HCT116 (cell line): ENCODE measurements around the gene NAPSA. TPM values are rescaled to one million over a fixed set of nuclear protein-coding genes. Genes with fewer than 3 reads are reported as not detected.

ENCODE experiments used
- ATAC-seq: fragments of 200-7000 bp; cut with Tn5 transposase; 2 replicates; pipeline ENCODE4 v1.9.1; 2020; ENCODE audit warnings: mild to moderate bottlenecking, moderate library complexity
- BruUV-seq: library from RNA; stranded (reverse); fragments of 400-500 nt; replicated peaks from 2 replicates; lab custom pipeline; 2021; lab: Mats Ljungman, UMichigan
- CTCF ChIA-PET: fragments of 300-600 bp; sonication (Branson Sonifier 250); formaldehyde crosslinking; loops from one replicate; lab custom pipeline; 2021; ENCODE audit warnings: antibody characterized with exemption; lab: Charles Lee
- POLR2A ChIA-PET: fragments of 300-600, 350-600 bp; sonication (Branson Sonifier 250); formaldehyde crosslinking; loops from one replicate; lab custom pipeline; 2021; ENCODE audit warnings: antibody characterized with exemption; lab: Charles Lee
- RAD21 ChIA-PET, 2 experiments: fragments of 300-600 bp; sonication (Branson Sonifier 250); formaldehyde crosslinking; loops; one replicate each; lab custom pipeline; 2023; ENCODE audit warnings: low total read pairs in 2 of 2; ENCODE audit not compliant: uncharacterized antibody in 2 of 2, unreplicated experiment in 2 of 2, low non-redundant PET in 1 of 2; lab: Charles Lee
- DNase-seq: peaks from one replicate; pipeline ENCODE4 v3.0.0-alpha.2; 2010; ENCODE audit warnings: low read depth, low spot score
- H2AFZ ChIP-seq: fragments of 200-600 bp; shearing (Covaris generic), sonication (generic); 2 replicates; pipeline ENCODE4 v1.6.1; 2017; ENCODE audit warnings: low read depth, mixed run types, mixed read lengths, antibody characterized with exemption, low read length; ENCODE audit not compliant: poor library complexity, severe bottlenecking
- H3K27ac ChIP-seq: 2 replicates; pipeline ENCODE4 v1.5.1; 2012; ENCODE audit warnings: low read depth, low read length
- H3K27me3 ChIP-seq: fragments of 200-600 bp; sonication (generic); 2 replicates; pipeline ENCODE4 v1.6.1; 2016; ENCODE audit warnings: mixed run types, low read length, mixed read lengths; ENCODE audit not compliant: insufficient read depth
- H3K36me3 ChIP-seq, 2 experiments: fragments of 200-500 bp in 1 of 2; fragments of 200-600 bp in 1 of 2; sonication (Bioruptor generic) in 1 of 2; sonication (generic) in 1 of 2; 2 replicates each; pipeline versions ENCODE4 v1.5.1 to v1.6.1; 2014 to 2016; ENCODE audit warnings: low read length in 2 of 2, inconsistent platforms in 1 of 2, mixed read lengths in 1 of 2, mixed run types in 1 of 2; ENCODE audit not compliant: insufficient read depth in 2 of 2, control insufficient read depth in 1 of 2
- H3K4me1 ChIP-seq, 2 experiments: fragments of 200-600 bp in 1 of 2; sonication (generic) in 1 of 2; 2 replicates each; pipeline versions ENCODE4 v1.5.1 to v1.6.1; 2012 to 2017; ENCODE audit warnings: low read length in 2 of 2, inconsistent platforms in 1 of 2, mild to moderate bottlenecking in 1 of 2, mixed read lengths in 1 of 2, mixed run types in 1 of 2, moderate library complexity in 1 of 2; ENCODE audit not compliant: insufficient read depth in 2 of 2, control insufficient read depth in 1 of 2
- H3K4me2 ChIP-seq: fragments of 200-600 bp; sonication (generic); 2 replicates; pipeline ENCODE4 v1.6.1; 2017; ENCODE audit warnings: mixed run types, low read length, mixed read lengths
- H3K4me3 ChIP-seq, 2 experiments: fragments of 200-600 bp in 1 of 2; sonication (generic) in 1 of 2; replicated peaks in 1 of 2; 2 replicates each; pipeline ENCODE4 v1.5.1; 2011 to 2016; ENCODE audit warnings: low read length in 2 of 2, control low read depth in 1 of 2, low read depth in 1 of 2, mild to moderate bottlenecking in 1 of 2, mixed read lengths in 1 of 2, mixed run types in 1 of 2
- H3K79me2 ChIP-seq: fragments of 200-600 bp; sonication (generic); 2 replicates; pipeline ENCODE4 v1.6.1; 2017; ENCODE audit warnings: mild to moderate bottlenecking, mixed run types, low read length, moderate library complexity, mixed read lengths; ENCODE audit not compliant: insufficient read depth
- H3K9ac ChIP-seq: fragments of 200-600 bp; sonication (generic); 2 replicates; pipeline ENCODE4 v1.6.1; 2016; ENCODE audit warnings: low read length, mixed read lengths
- H3K9me2 ChIP-seq: fragments of 200-600 bp; sonication (generic), shearing (Covaris generic); 2 replicates; pipeline ENCODE4 v1.6.1; 2017; ENCODE audit warnings: mixed run types, mild to moderate bottlenecking, moderate library complexity; ENCODE audit not compliant: insufficient read depth
- H3K9me3 ChIP-seq, 2 experiments: fragments of 200-500 bp in 1 of 2; fragments of 200-600 bp in 1 of 2; sonication (Bioruptor generic) in 1 of 2; sonication (generic) in 1 of 2; 2 replicates each; pipeline ENCODE4 v1.6.1; 2014 to 2017; ENCODE audit warnings: low read length in 2 of 2, mixed read lengths in 2 of 2, inconsistent platforms in 1 of 2, low read depth in 1 of 2, mild to moderate bottlenecking in 1 of 2, mixed run types in 1 of 2, moderate library complexity in 1 of 2; ENCODE audit not compliant: control insufficient read depth in 1 of 2, insufficient read depth in 1 of 2
- H4K20me1 ChIP-seq: fragments of 200-600 bp; sonication (generic), shearing (Covaris generic); 2 replicates; pipeline ENCODE4 v1.6.1; 2017; ENCODE audit warnings: mixed run types, mild to moderate bottlenecking, moderate library complexity; ENCODE audit not compliant: insufficient read depth
- CEBPB ChIP-seq: IDR thresholded peaks from 2 replicates; pipeline ENCODE4 v1.6.1; 2012; ENCODE audit warnings: low read depth
- ELF1 ChIP-seq: IDR thresholded peaks from 2 replicates; pipeline ENCODE4 v1.6.1; 2012; ENCODE audit warnings: low read depth, borderline replicate concordance
- EZH2 ChIP-seq: fragments of 200-600 bp; sonication (generic); IDR thresholded peaks from 2 replicates; pipeline ENCODE4 v1.6.1; 2017; ENCODE audit warnings: antibody characterized with exemption, mixed run types
- EZH2phosphoT487 ChIP-seq: fragments of 200-600 bp; IDR thresholded peaks from 2 replicates; pipeline ENCODE4 v1.6.1; 2018; ENCODE audit warnings: antibody characterized with exemption, borderline replicate concordance
- FOSL1 ChIP-seq: IDR thresholded peaks from 2 replicates; pipeline ENCODE4 v1.6.1; 2012; ENCODE audit warnings: low read depth
- POLR2A ChIP-seq: IDR thresholded peaks from 2 replicates; pipeline ENCODE4 v1.7.0; 2011; ENCODE audit warnings: borderline replicate concordance; ENCODE audit not compliant: insufficient read depth, insufficient read length; ENCODE audit errors: extremely low read depth
- POLR2AphosphoS5 ChIP-seq: IDR thresholded peaks from 2 replicates; pipeline ENCODE4 v1.6.1; 2011; ENCODE audit warnings: mild to moderate bottlenecking, low read depth, low read length, moderate library complexity
- RAD21 ChIP-seq: IDR thresholded peaks from 2 replicates; pipeline ENCODE4 v1.6.1; 2012; ENCODE audit warnings: low read depth, mild to moderate bottlenecking
- SIN3A ChIP-seq: IDR thresholded peaks from 2 replicates; pipeline ENCODE4 v1.6.1; 2012; ENCODE audit warnings: low read depth
- SP1 ChIP-seq: IDR thresholded peaks from 2 replicates; pipeline ENCODE4 v1.6.1; 2012; ENCODE audit warnings: low read depth
- SRF ChIP-seq: IDR thresholded peaks from 2 replicates; pipeline ENCODE4 v1.6.1; 2012; ENCODE audit warnings: low read depth
- TCF7L2 ChIP-seq: IDR thresholded peaks from 2 replicates; pipeline ENCODE4 v1.7.0; 2011; ENCODE audit warnings: borderline replicate concordance, inconsistent platforms; ENCODE audit not compliant: insufficient read depth, insufficient read length; ENCODE audit errors: extremely low read depth
- YY1 ChIP-seq: IDR thresholded peaks from 2 replicates; pipeline ENCODE4 v1.6.1; 2011; ENCODE audit warnings: low read length, low read depth, moderate library complexity, mild to moderate bottlenecking; ENCODE audit not compliant: insufficient replicate concordance; ENCODE audit errors: extremely low read depth
- ZFX ChIP-seq: fragments of 450-650 bp; IDR thresholded peaks from 2 replicates; pipeline ENCODE4 v1.6.1; 2017
- ZNF274 ChIP-seq: fragments of 200-500 bp; sonication (Bioruptor generic); IDR thresholded peaks from 2 replicates; pipeline ENCODE4 v1.6.1; 2014; ENCODE audit warnings: mild to moderate bottlenecking, low read depth, low read length, inconsistent platforms
- intact Hi-C: fragments of 100-400 bp; cut with micrococcal nuclease; formaldehyde crosslinking; loops from 2 replicates; pipeline ENCODE4 v1.10.0; 2022
- total RNA-seq: library from RNA; stranded (reverse); gene quantifications from one replicate; pipeline ENCODE4 v1.2.1, GENCODE V29; 2021; ENCODE audit not compliant: unreplicated experiment
- TF ChIP-seq, protein P1 (sequence below): IDR thresholded peaks from 2 replicates; pipeline ENCODE4 v1.6.1; 2012
- TF ChIP-seq, protein P2 (sequence below): IDR thresholded peaks from 2 replicates; pipeline ENCODE4 v1.6.1; 2012
- TF ChIP-seq, protein P3 (sequence below), 3 experiments: fragments of 200-600 bp in 1 of 3; sonication (generic) in 1 of 3; IDR thresholded peaks in 2 of 3; conservative IDR thresholded peaks in 1 of 3; 2 replicates each; pipeline ENCODE4 v1.5.1; 2012 to 2017; ENCODE audit warnings: low read depth in 2 of 3, low read length in 2 of 3, antibody characterized with exemption in 1 of 3, borderline replicate concordance in 1 of 3, control low read depth in 1 of 3, mild to moderate bottlenecking in 1 of 3, mixed read lengths in 1 of 3, mixed run types in 1 of 3, moderate library complexity in 1 of 3; ENCODE audit not compliant: insufficient read depth in 1 of 3

Gene NAPSA
- total RNA-seq, 1 experiment from 2014 or later, result 4.4 TPM

DNA sequence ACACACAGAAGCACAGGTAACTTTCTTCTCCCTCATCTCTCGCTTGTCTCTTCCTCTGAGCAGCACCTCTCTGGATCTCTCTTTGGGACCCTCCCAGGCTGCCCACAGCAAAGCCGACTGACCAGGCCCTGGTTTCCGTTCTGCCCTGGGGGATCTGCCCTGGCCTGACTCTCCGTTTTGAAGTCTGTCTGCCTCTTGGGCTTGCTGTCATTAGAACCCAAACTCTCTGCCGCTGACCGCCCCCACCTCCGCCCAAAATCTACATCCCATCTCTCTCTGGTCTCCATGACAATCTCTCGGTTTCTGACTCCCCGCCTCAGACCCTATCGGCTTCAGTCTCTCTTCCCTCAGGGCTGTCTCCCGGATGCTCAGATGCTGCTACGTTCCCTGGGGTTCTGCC, 43.2 kb downstream of the NAPSA start (continued):
- TF ChIP-seq, protein P1, sequence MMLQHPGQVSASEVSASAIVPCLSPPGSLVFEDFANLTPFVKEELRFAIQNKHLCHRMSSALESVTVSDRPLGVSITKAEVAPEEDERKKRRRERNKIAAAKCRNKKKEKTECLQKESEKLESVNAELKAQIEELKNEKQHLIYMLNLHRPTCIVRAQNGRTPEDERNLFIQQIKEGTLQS, result no peak
- TF ChIP-seq POLR2AphosphoS5 (no peak), ELF1 (no peak)

DNA sequence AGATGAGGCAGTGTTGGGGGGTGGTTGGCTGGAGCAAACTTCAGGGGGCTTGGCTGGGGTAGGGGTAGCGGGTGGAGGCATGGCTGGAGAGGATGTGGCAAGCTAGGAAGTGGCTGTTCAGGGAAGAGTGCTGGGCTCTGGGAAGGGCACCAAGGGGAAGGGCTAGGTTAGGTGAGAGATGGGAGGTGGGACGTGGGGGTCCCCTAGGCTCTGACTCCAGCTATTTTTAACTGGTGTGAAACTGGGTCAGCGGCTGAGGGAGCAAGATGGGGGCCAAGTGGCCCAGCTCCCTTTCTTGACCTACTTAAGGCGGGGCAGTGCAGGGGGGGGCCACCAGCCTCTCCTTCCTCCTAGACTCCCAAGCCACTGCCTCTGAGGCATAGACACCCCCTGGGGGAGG, 43.6 kb downstream of the NAPSA start:
- POLR2A ChIA-PET, result no interaction called here
- DNase-seq (no peak), ATAC-seq (no peak)
- no peak overlapping the region for H3K4me3 ChIP-seq
- H3K27me3 ChIP-seq, result no peaks in the 10 kb centered on the region
- H3K4me2 ChIP-seq, result no peak overlapping the region
- no peak overlapping the region for H3K27ac ChIP-seq
- no TSS peak for BruUV-seq
- H2AFZ ChIP-seq, result no peak overlapping the region
- H3K9me3 ChIP-seq, result no peaks in the 10 kb centered on the region
- peaks cover 3 to 17% of the 10 kb centered on the region in 2 experiments; a peak in 3 of 4 replicates for H3K4me1 ChIP-seq
- H4K20me1 ChIP-seq, result no peaks in the 10 kb centered on the region
- CTCF ChIA-PET, result no interaction called here
- no peak overlapping the region for H3K9ac ChIP-seq
- RAD21 ChIA-PET, result no interaction called here
- intact Hi-C loops, result no loop called here
- H3K36me3 ChIP-seq, result peaks cover 2 to 6% of the 10 kb centered on the region in 2 experiments; a peak in 2 of 4 replicates
- H3K79me2 ChIP-seq, result no peaks in the 10 kb centered on the region; the same call in 1 of the 2 replicates
- no peaks in the 10 kb centered on the region for H3K9me2 ChIP-seq
- no peak for TF ChIP-seq POLR2AphosphoS5
- TF ChIP-seq SP1, result no peak
- no peak for TF ChIP-seq ZFX
- no peak for TF ChIP-seq FOSL1
- TF ChIP-seq, protein P2, sequence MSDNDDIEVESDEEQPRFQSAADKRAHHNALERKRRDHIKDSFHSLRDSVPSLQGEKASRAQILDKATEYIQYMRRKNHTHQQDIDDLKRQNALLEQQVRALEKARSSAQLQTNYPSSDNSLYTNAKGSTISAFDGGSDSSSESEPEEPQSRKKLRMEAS, result no peak
- TF ChIP-seq POLR2A, result no peak
- TF ChIP-seq SRF, result no peak
- no peak for TF ChIP-seq CEBPB
- TF ChIP-seq YY1, result no peak
- TF ChIP-seq, protein P1, result no peak
- TF ChIP-seq TCF7L2, result no peak
- no peak for TF ChIP-seq RAD21
- no peak for TF ChIP-seq EZH2
- no peak for TF ChIP-seq SIN3A
- TF ChIP-seq EZH2phosphoT487, result no peak
- TF ChIP-seq, protein P3, sequence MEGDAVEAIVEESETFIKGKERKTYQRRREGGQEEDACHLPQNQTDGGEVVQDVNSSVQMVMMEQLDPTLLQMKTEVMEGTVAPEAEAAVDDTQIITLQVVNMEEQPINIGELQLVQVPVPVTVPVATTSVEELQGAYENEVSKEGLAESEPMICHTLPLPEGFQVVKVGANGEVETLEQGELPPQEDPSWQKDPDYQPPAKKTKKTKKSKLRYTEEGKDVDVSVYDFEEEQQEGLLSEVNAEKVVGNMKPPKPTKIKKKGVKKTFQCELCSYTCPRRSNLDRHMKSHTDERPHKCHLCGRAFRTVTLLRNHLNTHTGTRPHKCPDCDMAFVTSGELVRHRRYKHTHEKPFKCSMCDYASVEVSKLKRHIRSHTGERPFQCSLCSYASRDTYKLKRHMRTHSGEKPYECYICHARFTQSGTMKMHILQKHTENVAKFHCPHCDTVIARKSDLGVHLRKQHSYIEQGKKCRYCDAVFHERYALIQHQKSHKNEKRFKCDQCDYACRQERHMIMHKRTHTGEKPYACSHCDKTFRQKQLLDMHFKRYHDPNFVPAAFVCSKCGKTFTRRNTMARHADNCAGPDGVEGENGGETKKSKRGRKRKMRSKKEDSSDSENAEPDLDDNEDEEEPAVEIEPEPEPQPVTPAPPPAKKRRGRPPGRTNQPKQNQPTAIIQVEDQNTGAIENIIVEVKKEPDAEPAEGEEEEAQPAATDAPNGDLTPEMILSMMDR (IDR thresholded peaks at IDR 0.05 in 2 of 3, conservative IDR thresholded peaks at IDR 0.05 in 1 of 3; ENCODE audit: borderline replicate concordance in 1 of 3, insufficient read depth in 1 of 3, low read depth in 2 of 3, low read length in 2 of 3), result no peak
- TF ChIP-seq ZNF274, result no peak
